GM18520 (cell line): Measurements from ENCODE around the gene PIEZO2.

Experiments used
- ATAC-seq: cut with Tn5 transposase; IDR thresholded peaks from one replicate; pipeline ENCODE4 v1.9.1; 2021; ENCODE audit not compliant: unreplicated experiment

The PIEZO2 gene

DNA sequence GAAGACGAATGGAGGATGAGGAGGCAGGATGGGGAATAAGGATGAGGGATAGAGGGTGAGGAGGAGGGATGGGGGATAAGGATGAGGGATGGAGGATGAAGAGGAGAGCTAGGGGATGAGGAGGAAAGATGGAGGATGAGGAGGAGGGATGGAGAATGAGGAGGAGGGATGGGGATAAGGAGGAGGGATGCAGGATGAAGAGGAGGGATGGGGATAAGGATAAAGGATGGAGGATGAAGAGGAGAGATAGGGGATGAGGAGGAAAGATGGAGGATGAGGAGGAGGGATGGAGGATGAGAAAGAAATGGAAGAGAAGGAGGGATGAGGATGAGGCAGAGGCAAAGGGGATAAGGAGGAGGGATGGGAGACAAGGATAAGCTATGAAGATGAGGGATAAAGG, 393.5 kb downstream of the PIEZO2 start:
- ATAC-seq: no peak

DNA sequence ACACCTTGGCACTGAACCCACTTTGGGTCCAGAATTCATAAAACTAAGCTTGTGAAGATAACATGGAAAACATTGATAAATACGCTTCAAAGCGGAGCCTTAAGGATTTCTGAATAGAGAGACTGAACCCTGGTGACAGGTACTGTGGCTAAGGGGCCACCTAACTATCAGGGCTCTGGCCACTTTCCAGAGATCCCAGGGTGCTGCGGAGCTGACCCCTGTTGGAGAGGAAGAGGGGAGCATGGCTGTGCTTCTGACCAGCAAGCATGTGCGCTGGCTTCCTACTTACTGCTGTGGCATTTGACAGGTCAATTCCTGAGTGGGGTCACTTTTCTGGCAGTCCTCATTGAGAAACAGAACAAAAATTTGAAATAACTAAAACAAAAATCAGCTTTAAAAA, 395.2 kb downstream of the PIEZO2 start:
- ATAC-seq: no peak

DNA sequence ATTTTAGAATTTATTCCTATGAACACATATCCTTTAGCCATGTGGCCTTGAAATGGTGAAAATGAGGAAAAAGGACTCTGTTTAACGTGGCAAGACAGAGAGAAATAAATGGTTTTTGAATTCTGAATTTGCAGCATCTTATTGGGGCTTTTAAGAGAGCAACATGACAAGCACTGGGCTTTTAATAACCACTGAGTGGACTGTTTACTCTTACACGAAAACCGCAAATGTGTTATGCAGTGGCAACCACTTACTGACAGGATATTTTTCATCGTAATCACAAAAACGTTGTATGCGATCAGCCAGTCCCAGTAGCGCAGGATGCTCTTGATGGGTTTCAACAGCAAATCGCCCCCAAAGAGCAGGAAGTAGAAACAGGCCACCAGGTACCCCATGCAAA, 397.0 kb downstream of the PIEZO2 start:
- no peak for ATAC-seq

- no peak for ATAC-seq
These were observed 397.7 kb downstream of the PIEZO2 start for GRCh38 chr18:10751653-10752052.

DNA sequence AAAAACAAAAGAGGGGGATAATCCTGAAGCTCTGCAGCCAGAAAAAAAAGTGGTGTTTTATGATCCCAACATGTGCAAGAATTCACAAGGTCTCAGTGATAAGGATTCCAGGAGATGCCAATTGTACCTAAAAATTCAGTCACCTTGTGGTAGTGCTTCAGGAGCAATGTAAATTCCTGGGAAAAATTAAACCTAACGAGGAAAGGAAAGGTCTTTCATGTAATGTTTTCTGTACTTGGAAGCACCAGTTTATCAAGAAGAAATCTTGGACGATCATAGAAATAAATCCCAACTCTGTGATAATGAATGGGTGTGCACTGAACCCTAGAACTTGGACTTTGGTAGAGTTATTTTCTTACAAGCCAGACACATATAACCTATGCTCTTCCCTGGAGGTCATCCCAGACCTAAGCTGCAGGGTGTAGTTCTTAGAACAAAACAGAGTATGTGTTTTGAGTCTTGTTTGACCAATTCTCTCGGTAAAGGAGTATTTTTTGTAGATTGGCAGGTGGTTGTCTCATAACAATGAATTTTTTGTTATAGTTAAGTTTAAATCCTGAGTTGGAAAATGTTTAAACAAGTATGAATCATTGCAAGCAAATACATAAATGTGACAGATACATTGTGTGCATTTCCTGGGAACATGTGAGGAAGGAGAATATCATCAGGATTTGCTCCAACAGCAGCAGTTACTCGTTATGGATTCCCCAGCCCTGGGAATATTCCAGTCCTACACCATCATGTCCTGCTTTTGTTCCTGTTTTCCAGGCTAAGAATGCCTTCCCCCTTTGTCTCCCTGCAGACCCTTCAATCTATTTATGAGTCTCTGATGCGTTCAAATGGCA, 399.0 kb downstream of the PIEZO2 start:
- ATAC-seq: no peak

GRCh38 chr18:10748641-10749040, 400.7 kb downstream of the PIEZO2 start:
- ATAC-seq: no peak

DNA sequence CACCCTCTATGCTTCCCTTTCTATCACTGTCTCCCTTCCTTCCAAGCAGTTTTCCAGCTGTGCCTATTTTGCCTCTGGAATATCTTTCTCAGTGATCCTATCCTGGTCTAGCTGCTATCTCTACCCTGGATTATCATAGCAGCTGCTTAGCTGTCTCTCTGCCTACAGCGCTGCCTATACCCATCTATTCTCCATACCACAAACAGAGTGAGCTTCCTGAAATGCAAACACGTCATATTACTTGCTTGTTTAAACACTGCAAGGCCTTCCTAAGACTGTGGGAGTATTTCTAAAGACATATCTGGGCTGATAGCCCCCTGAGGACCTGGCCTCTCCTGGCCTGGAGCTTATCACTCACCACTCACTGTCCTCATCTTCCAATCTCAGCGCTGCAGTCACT, 403.4 kb downstream of the PIEZO2 start:
- ATAC-seq: no peak

DNA sequence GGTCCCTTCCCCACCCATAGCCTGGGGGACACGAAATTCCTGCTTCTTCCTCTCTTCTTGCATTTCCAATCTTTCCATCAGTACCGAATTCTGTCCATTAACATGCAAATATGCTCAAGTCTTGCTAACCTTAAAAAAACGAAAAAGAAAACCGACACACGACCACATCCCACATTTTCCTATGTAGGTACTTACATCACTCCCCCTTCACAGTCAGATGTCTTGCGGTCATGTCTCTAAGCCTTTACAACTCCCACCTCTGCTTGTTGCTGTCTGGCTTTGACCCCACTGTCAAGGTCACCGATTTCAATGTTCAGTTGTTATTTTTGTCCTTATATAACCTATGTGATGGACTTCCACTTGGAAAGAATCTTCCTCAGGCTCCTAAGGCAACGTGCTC, 404.1 kb downstream of the PIEZO2 start:
- ATAC-seq: no peak

- ATAC-seq: no peak
These were observed 405.6 kb downstream of the PIEZO2 start for GRCh38 chr18:10743766-10744165.

DNA sequence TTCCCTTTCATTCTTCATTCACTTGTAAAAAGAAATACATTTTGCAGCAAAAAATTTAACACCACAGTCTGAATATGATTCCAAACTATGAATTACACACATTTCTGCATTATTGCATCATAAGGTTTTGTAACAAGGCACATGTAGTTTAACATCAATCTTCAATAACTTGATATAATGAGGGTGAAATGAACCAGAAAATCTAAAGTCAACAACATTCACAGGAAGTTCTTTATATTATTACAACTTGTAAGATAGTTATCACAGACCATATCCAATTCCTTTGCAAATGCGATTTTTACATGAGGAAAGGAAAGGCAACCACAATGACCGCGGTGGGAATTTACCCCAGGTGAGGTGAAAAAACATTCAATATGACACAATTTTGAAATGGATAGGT, 410.2 kb downstream of the PIEZO2 start:
- ATAC-seq: no peak

DNA sequence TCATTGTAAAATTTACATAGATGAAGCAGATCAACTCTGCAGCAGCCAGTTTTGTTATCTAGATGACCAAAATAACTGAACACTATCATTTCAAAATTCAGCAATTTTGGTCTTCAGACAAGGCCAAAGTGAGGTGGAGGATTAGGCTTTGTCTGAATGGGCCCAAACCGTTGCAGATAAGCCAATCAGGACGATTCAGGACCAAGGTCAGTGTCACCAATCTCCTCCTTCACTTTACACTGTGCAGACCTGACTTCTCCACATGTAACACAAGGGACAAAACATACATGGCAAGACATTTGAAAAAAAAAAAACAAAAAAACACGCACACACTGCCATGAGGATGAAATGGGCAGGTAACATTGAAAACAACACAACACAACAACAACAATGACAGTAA, 412.4 kb downstream of the PIEZO2 start:
- no peak for ATAC-seq

GRCh38 chr18:10732990-10733389, 416.4 kb downstream of the PIEZO2 start:
- no peak for ATAC-seq

GRCh38 chr18:10727477-10727876, 421.9 kb downstream of the PIEZO2 start:
- ATAC-seq: no peak

GRCh38 chr18:10726198-10727068, 422.9 kb downstream of the PIEZO2 start:
- no peak for ATAC-seq

- no peak for ATAC-seq
These were observed 424.7 kb downstream of the PIEZO2 start for GRCh38 chr18:10724666-10725065.

GRCh38 chr18:10723496-10723895, 425.9 kb downstream of the PIEZO2 start:
- no peak for ATAC-seq

- ATAC-seq: no peak
These were observed 430.6 kb downstream of the PIEZO2 start for GRCh38 chr18:10718809-10719208.

- ATAC-seq: no peak
These were observed 433.6 kb downstream of the PIEZO2 start for GRCh38 chr18:10715791-10716190.

DNA sequence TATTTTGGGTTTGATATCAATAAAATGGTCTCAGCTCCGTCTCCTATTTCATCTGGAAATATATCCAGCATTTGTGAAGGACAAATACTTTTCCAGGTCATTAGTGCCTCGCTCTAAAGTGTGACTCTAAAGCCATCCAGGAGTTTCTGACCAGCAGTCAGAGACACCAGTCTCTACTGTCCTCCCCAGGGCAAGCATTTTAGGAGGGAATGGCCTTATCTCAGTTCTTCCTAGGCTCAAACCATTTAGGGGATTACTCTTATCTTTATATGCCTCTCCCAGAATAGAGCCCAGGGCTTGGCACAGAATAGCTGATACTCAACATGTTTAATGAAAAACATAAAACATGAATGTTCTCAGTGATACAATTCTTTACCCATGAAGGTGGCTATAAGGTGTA, 436.0 kb downstream of the PIEZO2 start:
- ATAC-seq: no peak

GRCh38 chr18:10707294-10707693, 442.1 kb downstream of the PIEZO2 start:
- ATAC-seq: no peak

DNA sequence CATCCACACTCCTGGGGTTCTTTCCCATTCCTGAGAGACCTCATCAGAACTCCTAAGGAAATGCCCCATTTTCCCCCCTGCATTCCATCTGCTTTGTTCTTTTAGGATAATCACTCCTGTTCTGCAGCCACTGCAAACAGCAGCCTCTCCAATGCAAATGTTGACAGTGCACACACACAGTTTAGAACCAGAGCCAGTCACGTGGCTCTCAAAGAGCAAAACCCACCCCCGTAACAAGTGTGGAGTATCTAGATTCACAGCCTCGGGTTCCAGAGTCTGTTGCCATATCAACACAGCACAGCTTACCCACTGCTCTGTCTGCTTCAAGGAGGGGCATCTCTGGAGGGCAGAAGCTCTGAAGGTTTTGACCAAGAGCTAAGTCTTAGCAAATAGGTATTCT, 443.6 kb downstream of the PIEZO2 start:
- no peak for ATAC-seq

- ATAC-seq: no peak
These were observed 444.1 kb downstream of the PIEZO2 start for GRCh38 chr18:10705291-10705690.
